ENCODE measurements around the gene MUC20. TPM values are rescaled to one million over a fixed set of nuclear protein-coding genes. Genes with fewer than 3 reads are reported as not detected.

Gene MUC20
- total RNA-seq, 1 experiment from 2014 or later, result not detected

GRCh38 chr3:195764961-195765706 lies 44.4 kb downstream of the MUC20 start:
- Mint-ChIP-seq H3K9me3 (peaks cover 5 to 8% of the 10 kb centered on the region in 2 experiments; a peak in 4 of 5 replicates), H3K4me3 (no peak overlapping the region), H3K27me3 (ENCODE audit: low read depth) (peaks cover 5% of the 10 kb centered on the region), H3K4me1 (peaks cover 0 to 2% of the 10 kb centered on the region in 2 experiments; a peak in 1 of 4 replicates), H3K27ac (0 out of 7 replicates have a peak overlapping the region, but pooled peaks of 1 of the 3 experiments have one; percentile 62), H3K36me3 (ENCODE audit: insufficient read depth in 1 of 3, low read depth in 3 of 3) (peaks cover 0 to 5% (median 2%) of the 10 kb centered on the region in 3 experiments; a peak in 1 of 7 replicates)
- Histone ChIP-seq H3K4me1 (ENCODE audit: insufficient read depth, low read length) (no peaks in the 10 kb centered on the region), H4K20me1 (ENCODE audit: control insufficient read depth, insufficient read depth, insufficient read length) (no peaks in the 10 kb centered on the region), H2BK5ac (ENCODE audit: insufficient read length, low read length) (no peak overlapping the region), H2BK12ac (ENCODE audit: insufficient read length, low read depth, low read length) (no peak overlapping the region), H3K4ac (ENCODE audit: low read depth, low read length) (no peak overlapping the region), H2BK20ac (ENCODE audit: low read depth, low read length, poor library complexity, severe bottlenecking) (no peak overlapping the region), H2AFZ (ENCODE audit: low read length) (no peak overlapping the region), H3T11ph (ENCODE audit: low read length) (no peak overlapping the region), H4K5ac (ENCODE audit: insufficient read length, low read depth, low read length) (no peak overlapping the region), H3K79me1 (ENCODE audit: insufficient read depth, low read depth, low read length, poor library complexity, severe bottlenecking) (no peaks in the 10 kb centered on the region), H4K91ac (ENCODE audit: insufficient read length, low read depth, low read length) (no peak overlapping the region), H2BK15ac (ENCODE audit: low read depth, low read length) (no peak overlapping the region), H2AK5ac (ENCODE audit: insufficient read length, low read length) (no peak overlapping the region), H3K14ac (ENCODE audit: insufficient read depth, low read length) (no peak overlapping the region), H3K27me3 (ENCODE audit: insufficient read depth, low read length) (no peaks in the 10 kb centered on the region), H3K4me2 (ENCODE audit: insufficient read depth, insufficient read length, low read length) (no peak overlapping the region), H3K23me2 (ENCODE audit: insufficient read length, low read depth, low read length, poor library complexity, severe bottlenecking) (peaks cover 2% of the 10 kb centered on the region), H3K9ac (ENCODE audit: extremely low read depth, insufficient read length, low read length) (no peak overlapping the region), H3K9me3 (ENCODE audit: control insufficient read depth, low read depth, low read length) (no peaks in the 10 kb centered on the region), H3K79me2 (ENCODE audit: insufficient read depth, low read length) (no peaks in the 10 kb centered on the region), H3K27ac (ENCODE audit: insufficient read length, low read depth, low read length) (no peak overlapping the region), H3K56ac (ENCODE audit: insufficient read length, low read depth, low read length) (no peak overlapping the region), H4K8ac (replicated peaks; ENCODE audit: insufficient read length, low read depth, low read length) (no peak overlapping the region), H2BK120ac (ENCODE audit: low read depth, low read length, poor library complexity, severe bottlenecking) (no peak overlapping the region), H3K18ac (ENCODE audit: insufficient read length, low read depth, low read length) (no peak overlapping the region), H3K23ac (ENCODE audit: insufficient read length, low read depth, low read length) (no peak overlapping the region)
- DNase-seq, result no peak
- no peak for TF ChIP-seq CTCF (conservative IDR thresholded peaks at IDR 0.05)
- no CpG with 5 or more reads among the region's 28 CpGs for WGBS (ENCODE audit: extremely low coverage, insufficient read length, low lambda C conversion rate)

Measured in H9 (cell line).